GM23248 (cell line): ENCODE results near the gene NIPAL4.

ENCODE experiments used
- EZH2 ChIP-seq: fragments of 200-600 bp; sonication (generic); IDR thresholded peaks from 2 replicates; pipeline ENCODE4 v1.6.1; 2018; ENCODE audit warnings: antibody characterized with exemption, mild to moderate bottlenecking; ENCODE audit not compliant: insufficient read depth, poor library complexity, severe bottlenecking
- EZH2phosphoT487 ChIP-seq: fragments of 200-600 bp; sonication (generic); IDR thresholded peaks from 2 replicates; pipeline ENCODE4 v1.6.1; 2018; ENCODE audit warnings: antibody characterized with exemption, moderate library complexity, mild to moderate bottlenecking, low read depth; ENCODE audit not compliant: insufficient read depth

- no peak for TF ChIP-seq EZH2phosphoT487
- no peak for TF ChIP-seq EZH2
Measured at GRCh38 chr5:157470631-157471030, 10.6 kb downstream of the NIPAL4 start.
